HEK293 (cell line): Measurements from ENCODE around the gene ELL2.

Source experiments
- HOXA7 ChIP-seq: sonication (generic); formaldehyde crosslinking; IDR thresholded peaks from 2 replicates; pipeline ENCODE4 v1.8.1; 2022; ENCODE audit warnings: missing genetic modification reagents, borderline replicate concordance
- ZNF747 ChIP-seq: fragments of 450-650 bp; formaldehyde crosslinking; IDR thresholded peaks from 2 replicates; pipeline ENCODE4 v1.5.1; 2016; ENCODE audit warnings: missing biosample characterization, missing genetic modification characterization
- TF ChIP-seq, protein P1 (sequence below): fragments of 450-650 bp; formaldehyde crosslinking; IDR thresholded peaks from 2 replicates; pipeline ENCODE4 v1.5.1; 2016; ENCODE audit warnings: missing biosample characterization, missing genetic modification characterization
- TF ChIP-seq, protein P2 (sequence below): fragments of 450-650 bp; formaldehyde crosslinking; IDR thresholded peaks from 2 replicates; pipeline ENCODE4 v1.5.1; 2016; ENCODE audit warnings: missing biosample characterization, missing genetic modification characterization
- TF ChIP-seq, protein P3 (sequence below): fragments of 450-650 bp; formaldehyde crosslinking; IDR thresholded peaks from 2 replicates; pipeline ENCODE4 v1.5.1; 2016; ENCODE audit warnings: missing biosample characterization, missing genetic modification characterization
- TF ChIP-seq, protein P4 (sequence below): fragments of 450-650 bp; formaldehyde crosslinking; IDR thresholded peaks from 2 replicates; pipeline ENCODE4 v1.5.1; 2016; ENCODE audit warnings: missing biosample characterization, missing genetic modification characterization
- TF ChIP-seq, protein P5 (sequence below): sonication (generic); formaldehyde crosslinking; IDR thresholded peaks from 2 replicates; pipeline ENCODE4 v1.8.1; 2022; ENCODE audit warnings: mild to moderate bottlenecking, moderate library complexity, missing genetic modification reagents
- TF ChIP-seq, protein P6 (sequence below): fragments of 450-650 bp; formaldehyde crosslinking; IDR thresholded peaks from 2 replicates; pipeline ENCODE4 v1.5.0; 2017; ENCODE audit warnings: missing biosample characterization, missing genetic modification characterization, borderline replicate concordance
- TF ChIP-seq, protein P7 (sequence below): fragments of 450-650 bp; formaldehyde crosslinking; IDR thresholded peaks from 2 replicates; pipeline ENCODE4 v1.5.1; 2016; ENCODE audit warnings: missing biosample characterization, missing genetic modification characterization
- TF ChIP-seq, protein P8 (sequence below): fragments of 450-650 bp; formaldehyde crosslinking; IDR thresholded peaks from 2 replicates; pipeline ENCODE4 v1.5.1; 2016; ENCODE audit warnings: missing biosample characterization, missing genetic modification characterization

DNA sequence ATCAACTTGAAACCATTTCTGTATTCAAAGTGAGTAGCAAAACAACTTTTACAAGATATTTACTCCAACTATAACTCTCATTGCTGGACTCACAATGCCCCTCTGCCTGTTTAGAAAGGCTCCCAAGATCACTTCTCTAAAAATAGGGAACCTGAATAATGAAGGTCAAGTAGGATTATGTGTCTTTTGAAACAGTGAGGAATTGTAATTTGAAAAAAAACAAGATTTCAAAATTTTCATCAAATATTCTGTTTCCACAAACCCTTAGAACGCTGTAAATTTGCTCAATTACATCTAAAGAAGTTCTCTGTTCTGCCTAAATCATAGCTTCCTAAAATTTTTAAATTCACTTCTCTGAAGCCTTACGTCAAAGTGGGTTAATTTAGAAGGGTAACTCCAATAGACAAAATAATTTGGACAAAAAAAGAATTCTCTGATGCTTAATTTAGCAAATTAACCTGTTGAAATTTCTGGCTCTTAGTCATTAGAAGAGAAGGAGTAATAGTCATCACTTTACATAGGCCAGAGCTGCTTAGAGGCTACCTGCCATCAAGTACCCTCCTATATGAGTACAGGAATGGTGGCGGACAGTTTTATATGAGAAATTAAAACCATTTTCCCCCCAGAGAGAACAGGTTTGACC is 4.0 kb downstream of the ELL2 start:
- no peak for TF ChIP-seq HOXA7 (CRISPR knock-in tag)
- TF ChIP-seq, protein P1, sequence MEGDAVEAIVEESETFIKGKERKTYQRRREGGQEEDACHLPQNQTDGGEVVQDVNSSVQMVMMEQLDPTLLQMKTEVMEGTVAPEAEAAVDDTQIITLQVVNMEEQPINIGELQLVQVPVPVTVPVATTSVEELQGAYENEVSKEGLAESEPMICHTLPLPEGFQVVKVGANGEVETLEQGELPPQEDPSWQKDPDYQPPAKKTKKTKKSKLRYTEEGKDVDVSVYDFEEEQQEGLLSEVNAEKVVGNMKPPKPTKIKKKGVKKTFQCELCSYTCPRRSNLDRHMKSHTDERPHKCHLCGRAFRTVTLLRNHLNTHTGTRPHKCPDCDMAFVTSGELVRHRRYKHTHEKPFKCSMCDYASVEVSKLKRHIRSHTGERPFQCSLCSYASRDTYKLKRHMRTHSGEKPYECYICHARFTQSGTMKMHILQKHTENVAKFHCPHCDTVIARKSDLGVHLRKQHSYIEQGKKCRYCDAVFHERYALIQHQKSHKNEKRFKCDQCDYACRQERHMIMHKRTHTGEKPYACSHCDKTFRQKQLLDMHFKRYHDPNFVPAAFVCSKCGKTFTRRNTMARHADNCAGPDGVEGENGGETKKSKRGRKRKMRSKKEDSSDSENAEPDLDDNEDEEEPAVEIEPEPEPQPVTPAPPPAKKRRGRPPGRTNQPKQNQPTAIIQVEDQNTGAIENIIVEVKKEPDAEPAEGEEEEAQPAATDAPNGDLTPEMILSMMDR (tag by site-specific recombination), result no peak
- TF ChIP-seq, protein P2, sequence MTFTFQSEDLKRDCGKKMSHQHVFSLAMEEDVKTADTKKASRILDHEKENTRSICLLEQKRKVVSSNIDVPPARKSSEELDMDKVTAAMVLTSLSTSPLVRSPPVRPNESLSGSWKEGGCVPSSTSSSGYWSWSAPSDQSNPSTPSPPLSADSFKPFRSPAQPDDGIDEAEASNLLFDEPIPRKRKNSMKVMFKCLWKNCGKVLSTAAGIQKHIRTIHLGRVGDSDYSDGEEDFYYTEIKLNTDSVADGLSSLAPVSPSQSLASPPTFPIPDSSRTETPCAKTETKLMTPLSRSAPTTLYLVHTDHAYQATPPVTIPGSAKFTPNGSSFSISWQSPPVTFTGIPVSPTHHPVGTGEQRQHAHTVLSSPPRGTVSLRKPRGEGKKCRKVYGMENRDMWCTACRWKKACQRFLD (tag by site-specific recombination), result no peak
- TF ChIP-seq, protein P3, sequence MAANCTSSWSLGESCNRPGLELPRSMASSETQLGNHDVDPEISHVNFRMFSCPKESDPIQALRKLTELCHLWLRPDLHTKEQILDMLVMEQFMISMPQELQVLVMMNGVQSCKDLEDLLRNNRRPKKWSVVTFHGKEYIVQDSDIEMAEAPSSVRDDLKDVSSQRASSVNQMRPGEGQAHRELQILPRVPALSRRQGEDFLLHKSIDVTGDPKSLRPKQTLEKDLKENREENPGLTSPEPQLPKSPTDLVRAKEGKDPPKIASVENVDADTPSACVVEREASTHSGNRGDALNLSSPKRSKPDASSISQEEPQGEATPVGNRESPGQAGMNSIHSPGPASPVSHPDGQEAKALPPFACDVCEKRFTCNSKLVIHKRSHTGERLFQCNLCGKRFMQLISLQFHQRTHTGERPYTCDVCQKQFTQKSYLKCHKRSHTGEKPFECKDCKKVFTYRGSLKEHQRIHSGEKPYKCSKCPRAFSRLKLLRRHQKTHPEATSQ (tag by site-specific recombination), result no peak
- TF ChIP-seq, protein P4, sequence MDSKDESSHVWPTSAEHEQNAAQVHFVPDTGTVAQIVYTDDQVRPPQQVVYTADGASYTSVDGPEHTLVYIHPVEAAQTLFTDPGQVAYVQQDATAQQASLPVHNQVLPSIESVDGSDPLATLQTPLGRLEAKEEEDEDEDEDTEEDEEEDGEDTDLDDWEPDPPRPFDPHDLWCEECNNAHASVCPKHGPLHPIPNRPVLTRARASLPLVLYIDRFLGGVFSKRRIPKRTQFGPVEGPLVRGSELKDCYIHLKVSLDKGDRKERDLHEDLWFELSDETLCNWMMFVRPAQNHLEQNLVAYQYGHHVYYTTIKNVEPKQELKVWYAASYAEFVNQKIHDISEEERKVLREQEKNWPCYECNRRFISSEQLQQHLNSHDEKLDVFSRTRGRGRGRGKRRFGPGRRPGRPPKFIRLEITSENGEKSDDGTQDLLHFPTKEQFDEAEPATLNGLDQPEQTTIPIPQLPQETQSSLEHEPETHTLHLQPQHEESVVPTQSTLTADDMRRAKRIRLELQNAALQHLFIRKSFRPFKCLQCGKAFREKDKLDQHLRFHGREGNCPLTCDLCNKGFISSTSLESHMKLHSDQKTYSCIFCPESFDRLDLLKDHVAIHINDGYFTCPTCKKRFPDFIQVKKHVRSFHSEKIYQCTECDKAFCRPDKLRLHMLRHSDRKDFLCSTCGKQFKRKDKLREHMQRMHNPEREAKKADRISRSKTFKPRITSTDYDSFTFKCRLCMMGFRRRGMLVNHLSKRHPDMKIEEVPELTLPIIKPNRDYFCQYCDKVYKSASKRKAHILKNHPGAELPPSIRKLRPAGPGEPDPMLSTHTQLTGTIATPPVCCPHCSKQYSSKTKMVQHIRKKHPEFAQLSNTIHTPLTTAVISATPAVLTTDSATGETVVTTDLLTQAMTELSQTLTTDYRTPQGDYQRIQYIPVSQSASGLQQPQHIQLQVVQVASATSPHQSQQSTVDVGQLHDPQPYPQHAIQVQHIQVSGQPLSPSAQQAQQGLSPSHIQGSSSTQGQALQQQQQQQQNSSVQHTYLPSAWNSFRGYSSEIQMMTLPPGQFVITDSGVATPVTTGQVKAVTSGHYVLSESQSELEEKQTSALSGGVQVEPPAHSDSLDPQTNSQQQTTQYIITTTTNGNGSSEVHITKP (tag by site-specific recombination), result no peak
- TF ChIP-seq ZNF747 (tag by site-specific recombination), result no peak
- TF ChIP-seq, protein P5, sequence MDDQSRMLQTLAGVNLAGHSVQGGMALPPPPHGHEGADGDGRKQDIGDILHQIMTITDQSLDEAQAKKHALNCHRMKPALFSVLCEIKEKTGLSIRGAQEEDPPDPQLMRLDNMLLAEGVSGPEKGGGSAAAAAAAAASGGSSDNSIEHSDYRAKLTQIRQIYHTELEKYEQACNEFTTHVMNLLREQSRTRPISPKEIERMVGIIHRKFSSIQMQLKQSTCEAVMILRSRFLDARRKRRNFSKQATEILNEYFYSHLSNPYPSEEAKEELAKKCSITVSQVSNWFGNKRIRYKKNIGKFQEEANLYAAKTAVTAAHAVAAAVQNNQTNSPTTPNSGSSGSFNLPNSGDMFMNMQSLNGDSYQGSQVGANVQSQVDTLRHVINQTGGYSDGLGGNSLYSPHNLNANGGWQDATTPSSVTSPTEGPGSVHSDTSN (CRISPR knock-in tag), result no peak
- TF ChIP-seq, protein P6, sequence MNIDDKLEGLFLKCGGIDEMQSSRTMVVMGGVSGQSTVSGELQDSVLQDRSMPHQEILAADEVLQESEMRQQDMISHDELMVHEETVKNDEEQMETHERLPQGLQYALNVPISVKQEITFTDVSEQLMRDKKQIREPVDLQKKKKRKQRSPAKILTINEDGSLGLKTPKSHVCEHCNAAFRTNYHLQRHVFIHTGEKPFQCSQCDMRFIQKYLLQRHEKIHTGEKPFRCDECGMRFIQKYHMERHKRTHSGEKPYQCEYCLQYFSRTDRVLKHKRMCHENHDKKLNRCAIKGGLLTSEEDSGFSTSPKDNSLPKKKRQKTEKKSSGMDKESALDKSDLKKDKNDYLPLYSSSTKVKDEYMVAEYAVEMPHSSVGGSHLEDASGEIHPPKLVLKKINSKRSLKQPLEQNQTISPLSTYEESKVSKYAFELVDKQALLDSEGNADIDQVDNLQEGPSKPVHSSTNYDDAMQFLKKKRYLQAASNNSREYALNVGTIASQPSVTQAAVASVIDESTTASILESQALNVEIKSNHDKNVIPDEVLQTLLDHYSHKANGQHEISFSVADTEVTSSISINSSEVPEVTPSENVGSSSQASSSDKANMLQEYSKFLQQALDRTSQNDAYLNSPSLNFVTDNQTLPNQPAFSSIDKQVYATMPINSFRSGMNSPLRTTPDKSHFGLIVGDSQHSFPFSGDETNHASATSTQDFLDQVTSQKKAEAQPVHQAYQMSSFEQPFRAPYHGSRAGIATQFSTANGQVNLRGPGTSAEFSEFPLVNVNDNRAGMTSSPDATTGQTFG (tag by site-specific recombination), result no peak
- TF ChIP-seq, protein P7, sequence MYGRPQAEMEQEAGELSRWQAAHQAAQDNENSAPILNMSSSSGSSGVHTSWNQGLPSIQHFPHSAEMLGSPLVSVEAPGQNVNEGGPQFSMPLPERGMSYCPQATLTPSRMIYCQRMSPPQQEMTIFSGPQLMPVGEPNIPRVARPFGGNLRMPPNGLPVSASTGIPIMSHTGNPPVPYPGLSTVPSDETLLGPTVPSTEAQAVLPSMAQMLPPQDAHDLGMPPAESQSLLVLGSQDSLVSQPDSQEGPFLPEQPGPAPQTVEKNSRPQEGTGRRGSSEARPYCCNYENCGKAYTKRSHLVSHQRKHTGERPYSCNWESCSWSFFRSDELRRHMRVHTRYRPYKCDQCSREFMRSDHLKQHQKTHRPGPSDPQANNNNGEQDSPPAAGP (tag by site-specific recombination), result no peak
- TF ChIP-seq, protein P8, sequence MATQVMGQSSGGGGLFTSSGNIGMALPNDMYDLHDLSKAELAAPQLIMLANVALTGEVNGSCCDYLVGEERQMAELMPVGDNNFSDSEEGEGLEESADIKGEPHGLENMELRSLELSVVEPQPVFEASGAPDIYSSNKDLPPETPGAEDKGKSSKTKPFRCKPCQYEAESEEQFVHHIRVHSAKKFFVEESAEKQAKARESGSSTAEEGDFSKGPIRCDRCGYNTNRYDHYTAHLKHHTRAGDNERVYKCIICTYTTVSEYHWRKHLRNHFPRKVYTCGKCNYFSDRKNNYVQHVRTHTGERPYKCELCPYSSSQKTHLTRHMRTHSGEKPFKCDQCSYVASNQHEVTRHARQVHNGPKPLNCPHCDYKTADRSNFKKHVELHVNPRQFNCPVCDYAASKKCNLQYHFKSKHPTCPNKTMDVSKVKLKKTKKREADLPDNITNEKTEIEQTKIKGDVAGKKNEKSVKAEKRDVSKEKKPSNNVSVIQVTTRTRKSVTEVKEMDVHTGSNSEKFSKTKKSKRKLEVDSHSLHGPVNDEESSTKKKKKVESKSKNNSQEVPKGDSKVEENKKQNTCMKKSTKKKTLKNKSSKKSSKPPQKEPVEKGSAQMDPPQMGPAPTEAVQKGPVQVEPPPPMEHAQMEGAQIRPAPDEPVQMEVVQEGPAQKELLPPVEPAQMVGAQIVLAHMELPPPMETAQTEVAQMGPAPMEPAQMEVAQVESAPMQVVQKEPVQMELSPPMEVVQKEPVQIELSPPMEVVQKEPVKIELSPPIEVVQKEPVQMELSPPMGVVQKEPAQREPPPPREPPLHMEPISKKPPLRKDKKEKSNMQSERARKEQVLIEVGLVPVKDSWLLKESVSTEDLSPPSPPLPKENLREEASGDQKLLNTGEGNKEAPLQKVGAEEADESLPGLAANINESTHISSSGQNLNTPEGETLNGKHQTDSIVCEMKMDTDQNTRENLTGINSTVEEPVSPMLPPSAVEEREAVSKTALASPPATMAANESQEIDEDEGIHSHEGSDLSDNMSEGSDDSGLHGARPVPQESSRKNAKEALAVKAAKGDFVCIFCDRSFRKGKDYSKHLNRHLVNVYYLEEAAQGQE (tag by site-specific recombination), result no peak
